Tracheal epithelial cell (primary cell): ENCODE measurements around the gene C4orf17. TPM values are rescaled to one million over a fixed set of nuclear protein-coding genes. Genes with fewer than 3 reads are reported as not detected.

ENCODE experiments used
- total RNA-seq: library from RNA; depleted of rRNA; stranded (reverse); fragments of >200 nt; gene quantifications from 2 replicates; pipeline ENCODE4 v1.2.1, GENCODE V29; 2014

Gene C4orf17
- not detected in 2 replicates for total RNA-seq

GRCh38 chr4:99510721-99511120 is at the start of gene C4orf17:
Gene C4orf17, plus strand, starts transcription at chr4:99511021. Its CDS starts 2,061 bp downstream, at chr4:99513082.

GRCh38 chr4:99563310-99564186 is 52.7 kb downstream of the C4orf17 start, which contains the start of gene TRMT10A:
Gene TRMT10A, minus strand, starts transcription at chr4:99564039. Its CDS starts 4,701 bp downstream, at chr4:99559338.

GRCh38 chr4:99574530-99575324 is 63.9 kb downstream of the C4orf17 start, which contains the start of gene MTTP:
Gene MTTP, plus strand, starts transcription at chr4:99574824. Its CDS starts 86 bp downstream, at chr4:99574910.

Other genes with a start within 250 kb of the C4orf17 start
- not detected in 2 replicates for gene ADH1A, start 220.0 kb upstream of the C4orf17 start, total RNA-seq
- not detected in 2 replicates for gene ADH1B, start 189.6 kb upstream of the C4orf17 start, total RNA-seq
- gene ADH1C, start 158.3 kb upstream of the C4orf17 start, total RNA-seq, result not detected in 2 replicates
- 3.9 and 15.1 TPM in 2 replicates for gene ADH7, start 75.7 kb upstream of the C4orf17 start, total RNA-seq
- 8.3 and 8.9 TPM in 2 replicates for gene TRMT10A, start 53.0 kb downstream of the C4orf17 start, total RNA-seq
- gene MTTP, start 63.8 kb downstream of the C4orf17 start, total RNA-seq, result under 0.01 and 0.24 TPM in 2 replicates
- gene C4orf54, start 146.8 kb downstream of the C4orf17 start, total RNA-seq, result under 0.01 TPM in 1 of 2 replicates, not detected in the other